IMR-90 (cell line): ENCODE results near the gene FLCN. TPM values are rescaled to one million over a fixed set of nuclear protein-coding genes. Genes with fewer than 3 reads are reported as not detected.

Experiments used
- ATAC-seq: fragments of 200-7000 bp; cut with Tn5 transposase; 2 replicates; pipeline ENCODE4 v1.9.1; 2020; ENCODE audit warnings: low read depth, mild to moderate bottlenecking, moderate library complexity
- BruUV-seq: library from RNA; stranded (reverse); fragments of 400-500 nt; replicated peaks from 2 replicates; lab custom pipeline; 2021; lab: Mats Ljungman, UMichigan
- CTCF ChIA-PET: fragments of 300-600 bp; formaldehyde crosslinking; extraction: SDS; loops from one replicate; lab custom pipeline; 2021; ENCODE audit warnings: antibody characterized with exemption; lab: Yijun Ruan, JAX
- POLR2A ChIA-PET: fragments of 300-600 bp; sonication (Branson Sonifier 250); formaldehyde crosslinking; loops from one replicate; lab custom pipeline; 2022; ENCODE audit warnings: antibody characterized with exemption; ENCODE audit not compliant: unreplicated experiment; lab: Charles Lee
- DNase-seq: peaks from one replicate; pipeline ENCODE4 v3.0.0; 2013
- H2AFZ ChIP-seq: replicated peaks from 2 replicates; pipeline ENCODE3; 2013; ENCODE audit warnings: low read length, mild to moderate bottlenecking; ENCODE audit not compliant: poor library complexity
- H2AK5ac ChIP-seq: 2 replicates; pipeline ENCODE4 v1.6.1; 2013; ENCODE audit warnings: low read depth, low read length, inconsistent platforms
- H2AK9ac ChIP-seq: replicated peaks from 2 replicates; pipeline ENCODE3; 2013; ENCODE audit warnings: mild to moderate bottlenecking, low read depth, low read length, moderate library complexity; ENCODE audit not compliant: poor library complexity
- H2BK120ac ChIP-seq: 2 replicates; pipeline ENCODE4 v1.6.1; 2013; ENCODE audit warnings: low read depth, low read length, inconsistent platforms
- H2BK15ac ChIP-seq: 3 replicates; pipeline ENCODE4 v1.6.1; 2013; ENCODE audit warnings: low read depth, low read length, inconsistent platforms
- H2BK20ac ChIP-seq: 2 replicates; pipeline ENCODE4 v1.6.1; 2013; ENCODE audit warnings: low read depth, mild to moderate bottlenecking, inconsistent platforms, low read length, moderate library complexity
- H2BK5ac ChIP-seq: 2 replicates; pipeline ENCODE4 v1.6.1; 2013; ENCODE audit warnings: mild to moderate bottlenecking, low read depth, low read length, inconsistent platforms; ENCODE audit not compliant: poor library complexity, severe bottlenecking
- H3K14ac ChIP-seq: replicated peaks from 2 replicates; pipeline ENCODE4 v1.6.1; 2013; ENCODE audit warnings: low read depth, low read length, inconsistent platforms
- H3K18ac ChIP-seq: 2 replicates; pipeline ENCODE4 v1.6.1; 2013; ENCODE audit warnings: low read depth, low read length, control low read depth
- H3K23ac ChIP-seq: 2 replicates; pipeline ENCODE4 v1.6.1; 2013; ENCODE audit warnings: low read depth, low read length, inconsistent platforms
- H3K27ac ChIP-seq: 2 replicates; pipeline ENCODE4 v1.5.1; 2013; ENCODE audit warnings: mild to moderate bottlenecking, control low read depth, low read length; ENCODE audit not compliant: insufficient read depth
- H3K27me3 ChIP-seq: 2 replicates; pipeline ENCODE4 v1.6.1; 2013; ENCODE audit warnings: low read length; ENCODE audit not compliant: control insufficient read depth, insufficient read depth
- H3K36me3 ChIP-seq: 2 replicates; pipeline ENCODE4 v1.6.1; 2013; ENCODE audit warnings: low read length, mixed read lengths; ENCODE audit not compliant: control insufficient read depth, insufficient read depth
- H3K4ac ChIP-seq: 2 replicates; pipeline ENCODE4 v1.6.1; 2013; ENCODE audit warnings: low read depth, low read length, inconsistent platforms
- H3K4me1 ChIP-seq: 2 replicates; pipeline ENCODE4 v1.6.1; 2013; ENCODE audit warnings: low read length, mixed read lengths; ENCODE audit not compliant: control insufficient read depth, insufficient read depth
- H3K4me2 ChIP-seq: 2 replicates; pipeline ENCODE4 v1.6.1; 2013; ENCODE audit warnings: low read depth, mild to moderate bottlenecking, control low read depth, low read length, moderate library complexity
- H3K4me3 ChIP-seq: 2 replicates; pipeline ENCODE4 v1.5.1; 2013; ENCODE audit warnings: low read depth, mild to moderate bottlenecking, control low read depth, low read length, moderate library complexity; ENCODE audit not compliant: insufficient read depth
- H3K56ac ChIP-seq: 2 replicates; pipeline ENCODE4 v1.6.1; 2013; ENCODE audit warnings: low read length, inconsistent platforms; ENCODE audit not compliant: insufficient read depth; ENCODE audit errors: extremely low read depth
- H3K79me1 ChIP-seq, 2 experiments: 2 replicates each; pipeline ENCODE4 v1.6.1; 2013; ENCODE audit warnings: low read length in 2 of 2, inconsistent platforms in 1 of 2, low read depth in 1 of 2
- H3K9ac ChIP-seq: 2 replicates; pipeline ENCODE4 v1.6.1; 2013; ENCODE audit warnings: low read depth, low read length, control low read depth
- H3K9me1 ChIP-seq: 2 replicates; pipeline ENCODE4 v1.6.1; 2013; ENCODE audit warnings: low read length, inconsistent platforms; ENCODE audit not compliant: insufficient read depth
- H3K9me3 ChIP-seq: 2 replicates; pipeline ENCODE4 v1.6.1; 2013; ENCODE audit warnings: low read length; ENCODE audit not compliant: control insufficient read depth, insufficient read depth
- H4K20me1 ChIP-seq: 2 replicates; pipeline ENCODE4 v1.6.1; 2013; ENCODE audit warnings: low read length, inconsistent platforms; ENCODE audit not compliant: insufficient read depth
- H4K5ac ChIP-seq: 2 replicates; pipeline ENCODE4 v1.6.1; 2013; ENCODE audit warnings: mild to moderate bottlenecking, low read depth, low read length, control low read depth
- H4K8ac ChIP-seq, 2 experiments: 2 replicates each; pipeline ENCODE4 v1.6.1; 2013; ENCODE audit warnings: low read depth in 2 of 2, low read length in 2 of 2, control low read depth in 1 of 2, inconsistent platforms in 1 of 2
- H4K91ac ChIP-seq: 2 replicates; pipeline ENCODE4 v1.6.1; 2013; ENCODE audit warnings: low read depth, low read length, inconsistent platforms; ENCODE audit not compliant: insufficient read depth
- BHLHE40 ChIP-seq: fragments of 150-350 bp; IDR thresholded peaks from 2 replicates; pipeline ENCODE4 v1.6.1; 2016; ENCODE audit warnings: mild to moderate bottlenecking, low read depth, low read length
- CEBPB ChIP-seq: IDR thresholded peaks from 2 replicates; pipeline ENCODE4 v1.6.1; 2012; ENCODE audit warnings: low read depth, low read length, improper control_type of control experiment
- CTCF ChIP-seq: conservative IDR thresholded peaks from 2 replicates; pipeline ENCODE4 v1.5.1; 2012; ENCODE audit warnings: mild to moderate bottlenecking, low read depth, low read length, improper control_type of control experiment
- FOS ChIP-seq: fragments of 150-350 bp; IDR thresholded peaks from 2 replicates; pipeline ENCODE4 v1.6.1; 2016; ENCODE audit warnings: low read depth, low read length
- NFE2L2 ChIP-seq: fragments of 150-350 bp; IDR thresholded peaks from 2 replicates; pipeline ENCODE4 v1.6.1; 2016; ENCODE audit warnings: low read depth, mild to moderate bottlenecking, low read length
- RAD21 ChIP-seq: IDR thresholded peaks from 2 replicates; pipeline ENCODE4 v1.6.1; 2012; ENCODE audit warnings: low read length, improper control_type of control experiment
- WGBS, 2 experiments: methylation state at CpG; one replicate each; pipeline versions ENCODE4 v1.1.5 to v1.1.7; 2013; ENCODE audit warnings: missing lambda C conversion rate in 2 of 2; ENCODE audit not compliant: insufficient read length in 1 of 2; ENCODE audit errors: extremely low coverage in 2 of 2; 5-methylcytosine and 5-hydroxymethylcytosine counted together
- dilution Hi-C: fragments of 300-500 bp; cut with HindIII; formaldehyde crosslinking; loops from one replicate; pipeline ENCODE4 v1.14.3; 2018; ENCODE audit warnings: low sequenced_read_pairs; ENCODE audit not compliant: unreplicated experiment
- in situ Hi-C: fragments of 300-500 bp; cut with MboI; formaldehyde crosslinking; loops from 3 replicates; pipeline ENCODE4 v1.14.3; 2019; ENCODE audit warnings: low sequenced_read_pairs, inconsistent platforms, mixed read lengths
- intact Hi-C: fragments of 100-400 bp; cut with micrococcal nuclease; formaldehyde crosslinking; loops from 2 replicates; pipeline ENCODE4 v1.10.0; 2022
- polyA plus RNA-seq, 3 experiments: library from polyadenylated mRNA; depleted of rRNA; stranded (reverse); fragments of >200 nt; gene quantifications; 2 replicates each; pipeline ENCODE4 v1.2.3, GENCODE V29; 2012; ENCODE audit warnings: low replicate concordance in 1 of 3
- total RNA-seq: library from RNA; depleted of rRNA; stranded (reverse); fragments of >200 nt; gene quantifications from 2 replicates; pipeline ENCODE4 v1.2.3, GENCODE V29; 2012
- TF ChIP-seq, protein P1 (sequence below): fragments of 150-350 bp; IDR thresholded peaks from 2 replicates; pipeline ENCODE4 v1.6.1; 2016; ENCODE audit warnings: low read depth, mild to moderate bottlenecking, low read length, moderate library complexity, borderline replicate concordance

The FLCN gene
- total and polyA plus RNA-seq, 2 of the 4 experiments (the other 2 are of a cell fraction) = 16.8 to 24.8 TPM

GRCh38 chr17:17198281-17198680, 38.7 kb downstream of the FLCN start:
- intact Hi-C loops = loop anchor here (5.0 kb wide), 1 partner anchor 196 kb away; no protein-coding TSS in a partner anchor
- TF ChIP-seq BHLHE40 (no peak), NFE2L2 (no peak), CEBPB (no peak), CTCF (no peak), FOS (no peak), RAD21 (no peak)
- TF ChIP-seq, protein P1, sequence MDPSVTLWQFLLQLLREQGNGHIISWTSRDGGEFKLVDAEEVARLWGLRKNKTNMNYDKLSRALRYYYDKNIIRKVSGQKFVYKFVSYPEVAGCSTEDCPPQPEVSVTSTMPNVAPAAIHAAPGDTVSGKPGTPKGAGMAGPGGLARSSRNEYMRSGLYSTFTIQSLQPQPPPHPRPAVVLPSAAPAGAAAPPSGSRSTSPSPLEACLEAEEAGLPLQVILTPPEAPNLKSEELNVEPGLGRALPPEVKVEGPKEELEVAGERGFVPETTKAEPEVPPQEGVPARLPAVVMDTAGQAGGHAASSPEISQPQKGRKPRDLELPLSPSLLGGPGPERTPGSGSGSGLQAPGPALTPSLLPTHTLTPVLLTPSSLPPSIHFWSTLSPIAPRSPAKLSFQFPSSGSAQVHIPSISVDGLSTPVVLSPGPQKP = no peak
- Histone ChIP-seq H3K23ac (no peak overlapping the region), H4K8ac (no peak overlapping the region), H2BK20ac (no peak overlapping the region), H3K9me3 (no peaks in the 10 kb centered on the region), H3K4ac (no peak overlapping the region), H3K14ac (no peak overlapping the region), H3K79me1 (no peaks in the 10 kb centered on the region), H4K5ac (no peak overlapping the region), H3K4me2 (no peak overlapping the region), H3K9ac (no peak overlapping the region), H2AFZ (no peak overlapping the region), H2BK15ac (no peak overlapping the region), H4K91ac (no peak overlapping the region), H2BK120ac (no peak overlapping the region), H3K36me3 (no peaks in the 10 kb centered on the region; the same call in 1 of the 2 replicates), H3K4me1 (peaks cover 11% of the 10 kb centered on the region), H3K27me3 (no peaks in the 10 kb centered on the region), H3K27ac (no peak overlapping the region), H2AK9ac (no peak overlapping the region), H3K56ac (no peak overlapping the region), H2AK5ac (no peak overlapping the region), H4K20me1 (no peaks in the 10 kb centered on the region), H3K4me3 (no peak overlapping the region), H2BK5ac (no peak overlapping the region), H3K18ac (no peak overlapping the region), H3K9me1 (no peaks in the 10 kb centered on the region)
- ATAC-seq (no peak), DNase-seq (no peak)
- ChIA-PET POLR2A (no interaction called here), CTCF (no interaction called here)
- WGBS, 2 experiments = no CpG with 5 or more reads among the region's 1 CpG
- in situ Hi-C loops = no loop called here
- BruUV-seq = no TSS peak
- dilution Hi-C loops = no loop called here
